ENCODE measurements around the gene CEP44. TPM values are rescaled to one million over a fixed set of nuclear protein-coding genes. Genes with fewer than 3 reads are reported as not detected.
A peak's percentile ranks its signal among the peaks of the same experiment; 100 is the strongest.
"Not testable (repeated sequence)": the region's sequence is repeated elsewhere in the genome, so short reads cannot be mapped to it uniquely, and the experiment has no call there.

CEP44 gene
- total and polyA plus RNA-seq, 2 experiments from 2014 or later = 6.6 to 19.0 TPM

DNA sequence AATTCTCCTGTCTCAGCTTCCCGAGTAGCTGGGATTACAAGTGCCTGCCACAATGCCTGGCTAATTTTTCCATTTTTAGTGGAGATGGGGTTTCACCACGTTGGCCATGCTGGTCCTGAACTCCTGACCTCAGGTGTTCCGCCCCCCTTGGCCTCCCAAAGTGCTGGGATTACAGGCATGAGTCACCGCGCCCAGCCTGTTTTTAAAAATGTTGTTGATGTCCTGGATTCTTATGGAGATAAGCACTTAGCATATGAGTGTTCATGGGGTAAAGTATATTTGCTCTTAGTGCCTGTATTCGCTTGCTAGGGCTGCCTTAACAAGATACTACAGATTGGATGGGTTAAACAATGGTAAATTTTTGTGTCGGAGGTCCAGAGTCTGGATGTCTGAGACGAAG, 91.7 kb downstream of the CEP44 start:
- DNase-seq (ENCODE audit: low spot score) = no peak
- Histone ChIP-seq H4K20me1 (ENCODE audit: insufficient read depth, poor library complexity, severe bottlenecking) (no peaks in the 10 kb centered on the region), H3K9me2 (replicated peaks; ENCODE audit: insufficient read depth) (no peaks in the 10 kb centered on the region), H3K36me3 (replicated peaks; ENCODE audit: insufficient read depth, low read depth) (no peaks in the 10 kb centered on the region), H3K4me2 (no peak overlapping the region), H3K9me3 (ENCODE audit: low read depth) (no peaks in the 10 kb centered on the region), H3K27ac (no peak overlapping the region), H3K4me1 (ENCODE audit: insufficient read depth) (no peaks in the 10 kb centered on the region), H3K4me3 (no peak overlapping the region), H3K79me2 (no peaks in the 10 kb centered on the region), H2AFZ (no peak overlapping the region), H3K27me3 (no peaks in the 10 kb centered on the region)
- TF ChIP-seq EZH2phosphoT487 (IDR thresholded peaks at IDR 0.05; ENCODE audit: low read depth, severe bottlenecking, unreplicated experiment) = no peak
- no peak for TF ChIP-seq EZH2 (IDR thresholded peaks at IDR 0.05; ENCODE audit: borderline replicate concordance)
- 77% methylated on average over 8 of the region's 8 CpGs for WGBS (ENCODE audit: low lambda C conversion rate, missing lambda C conversion rate)

DNA sequence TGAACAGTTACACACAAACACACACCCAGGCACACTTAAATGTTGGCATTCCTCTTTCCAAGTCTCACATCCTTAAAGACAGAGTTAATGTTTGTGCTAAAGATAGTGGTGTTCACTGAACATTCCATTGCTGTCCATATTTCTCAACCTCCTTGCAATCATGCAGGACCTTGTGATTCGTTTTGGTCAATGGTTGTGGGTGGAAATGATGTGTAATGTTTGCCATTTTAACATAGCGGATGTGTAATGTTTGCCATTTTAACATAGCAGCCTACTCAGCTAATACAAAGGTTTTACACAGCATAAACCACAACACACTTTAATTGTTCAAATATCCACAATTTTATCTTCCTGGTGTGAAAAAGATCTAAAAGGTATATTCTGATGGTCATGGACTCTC, 93.9 kb downstream of the CEP44 start:
- no peaks in the 10 kb centered on the region for H3K79me2 ChIP-seq
- WGBS (ENCODE audit: low lambda C conversion rate, missing lambda C conversion rate) = 83% methylated on average over 2 of the region's 2 CpGs
- H3K36me3 ChIP-seq (replicated peaks; ENCODE audit: insufficient read depth, low read depth) = no peaks in the 10 kb centered on the region
- no peaks in the 10 kb centered on the region for H4K20me1 ChIP-seq (ENCODE audit: insufficient read depth, poor library complexity, severe bottlenecking)
- no peak overlapping the region for H3K4me2 ChIP-seq
- no peak for DNase-seq (ENCODE audit: low spot score)
- TF ChIP-seq, protein P1, sequence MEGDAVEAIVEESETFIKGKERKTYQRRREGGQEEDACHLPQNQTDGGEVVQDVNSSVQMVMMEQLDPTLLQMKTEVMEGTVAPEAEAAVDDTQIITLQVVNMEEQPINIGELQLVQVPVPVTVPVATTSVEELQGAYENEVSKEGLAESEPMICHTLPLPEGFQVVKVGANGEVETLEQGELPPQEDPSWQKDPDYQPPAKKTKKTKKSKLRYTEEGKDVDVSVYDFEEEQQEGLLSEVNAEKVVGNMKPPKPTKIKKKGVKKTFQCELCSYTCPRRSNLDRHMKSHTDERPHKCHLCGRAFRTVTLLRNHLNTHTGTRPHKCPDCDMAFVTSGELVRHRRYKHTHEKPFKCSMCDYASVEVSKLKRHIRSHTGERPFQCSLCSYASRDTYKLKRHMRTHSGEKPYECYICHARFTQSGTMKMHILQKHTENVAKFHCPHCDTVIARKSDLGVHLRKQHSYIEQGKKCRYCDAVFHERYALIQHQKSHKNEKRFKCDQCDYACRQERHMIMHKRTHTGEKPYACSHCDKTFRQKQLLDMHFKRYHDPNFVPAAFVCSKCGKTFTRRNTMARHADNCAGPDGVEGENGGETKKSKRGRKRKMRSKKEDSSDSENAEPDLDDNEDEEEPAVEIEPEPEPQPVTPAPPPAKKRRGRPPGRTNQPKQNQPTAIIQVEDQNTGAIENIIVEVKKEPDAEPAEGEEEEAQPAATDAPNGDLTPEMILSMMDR (IDR thresholded peaks at IDR 0.05; ENCODE audit: poor library complexity) = no peak
- TF ChIP-seq EZH2 (IDR thresholded peaks at IDR 0.05; ENCODE audit: borderline replicate concordance) (no peak), EZH2phosphoT487 (IDR thresholded peaks at IDR 0.05; ENCODE audit: low read depth, severe bottlenecking, unreplicated experiment) (no peak)
- H3K9me3 ChIP-seq (ENCODE audit: low read depth) = no peaks in the 10 kb centered on the region
- no peak overlapping the region for H2AFZ ChIP-seq
- H3K9me2 ChIP-seq (replicated peaks; ENCODE audit: insufficient read depth) = no peaks in the 10 kb centered on the region
- H3K27ac ChIP-seq = peak overlapping the region; percentile 61
- no peaks in the 10 kb centered on the region for H3K27me3 ChIP-seq
- peaks cover under 1% of the 10 kb centered on the region for H3K4me1 ChIP-seq (ENCODE audit: insufficient read depth)
- no peak overlapping the region for H3K4me3 ChIP-seq

DNA sequence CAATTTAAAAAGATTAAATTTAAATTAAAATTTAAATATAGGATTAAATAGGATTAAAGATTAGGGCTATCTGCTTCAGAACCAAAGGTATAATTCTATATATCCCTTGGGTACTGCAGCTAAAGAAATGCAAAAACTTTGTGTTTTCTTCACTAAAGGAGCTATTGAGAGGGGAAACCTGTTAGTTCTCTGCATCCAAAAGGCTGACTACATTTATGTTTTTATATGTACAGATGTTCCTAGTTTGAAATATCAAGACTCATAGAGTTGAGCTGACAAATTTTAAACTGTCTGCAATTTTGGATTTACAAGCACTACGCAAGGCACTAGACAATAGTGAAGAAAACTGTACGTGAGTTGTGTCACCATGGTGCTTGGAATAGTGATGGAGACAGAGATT, 95.2 kb downstream of the CEP44 start:
- Histone ChIP-seq H3K9me3 (ENCODE audit: low read depth) (no peaks in the 10 kb centered on the region), H3K9me2 (replicated peaks; ENCODE audit: insufficient read depth) (no peaks in the 10 kb centered on the region), H3K36me3 (replicated peaks; ENCODE audit: insufficient read depth, low read depth) (no peaks in the 10 kb centered on the region), H3K4me3 (no peak overlapping the region), H3K27me3 (no peaks in the 10 kb centered on the region), H4K20me1 (ENCODE audit: insufficient read depth, poor library complexity, severe bottlenecking) (no peaks in the 10 kb centered on the region), H3K27ac (no peak overlapping the region), H2AFZ (no peak overlapping the region), H3K79me2 (no peaks in the 10 kb centered on the region), H3K4me2 (no peak overlapping the region), H3K4me1 (ENCODE audit: insufficient read depth) (peaks cover 3% of the 10 kb centered on the region)
- 81% methylated on average over 2 of the region's 2 CpGs for WGBS (ENCODE audit: low lambda C conversion rate, missing lambda C conversion rate)
- no peak for TF ChIP-seq EZH2 (IDR thresholded peaks at IDR 0.05; ENCODE audit: borderline replicate concordance)
- TF ChIP-seq, protein P1 (IDR thresholded peaks at IDR 0.05; ENCODE audit: poor library complexity) = no peak
- TF ChIP-seq EZH2phosphoT487 (IDR thresholded peaks at IDR 0.05; ENCODE audit: low read depth, severe bottlenecking, unreplicated experiment) = no peak
- no peak for DNase-seq (ENCODE audit: low spot score)

DNA sequence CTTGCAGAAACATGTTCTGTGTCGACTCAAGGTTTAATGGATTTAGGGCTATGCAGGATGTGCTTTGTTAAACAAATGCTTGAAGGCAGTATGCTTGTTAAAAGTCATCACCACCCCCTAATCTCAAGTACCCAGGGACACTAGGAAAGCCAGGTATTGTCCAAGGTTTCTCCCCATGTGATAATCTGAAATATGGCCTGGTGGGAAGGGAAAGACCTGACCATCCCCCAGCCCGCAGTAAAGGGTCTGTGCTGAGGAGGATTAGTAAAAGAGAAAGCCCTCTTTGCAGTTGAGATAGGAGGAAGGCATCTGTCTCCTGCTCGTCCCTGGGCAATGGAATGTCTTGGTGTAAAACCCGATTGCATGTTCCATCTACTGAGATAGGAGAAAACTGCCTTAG, 96.5 kb downstream of the CEP44 start:
- H3K9me2 ChIP-seq (replicated peaks; ENCODE audit: insufficient read depth); H3K9me3 ChIP-seq (ENCODE audit: low read depth); H3K4me2 ChIP-seq; H2AFZ ChIP-seq; H3K4me3 ChIP-seq; DNase-seq (ENCODE audit: low spot score); H3K36me3 ChIP-seq (replicated peaks; ENCODE audit: insufficient read depth, low read depth); H3K4me1 ChIP-seq (ENCODE audit: insufficient read depth); H4K20me1 ChIP-seq (ENCODE audit: insufficient read depth, poor library complexity, severe bottlenecking); H3K79me2 ChIP-seq; H3K27me3 ChIP-seq: not testable (repeated sequence)
- WGBS (ENCODE audit: low lambda C conversion rate, missing lambda C conversion rate) = 31% methylated on average over 4 of the region's 4 CpGs
- peak overlapping the region; percentile 55 for H3K27ac ChIP-seq
